DOHH2 (cell line): ENCODE data around the gene LRCH1.

ENCODE experiments used
- H3F3A ChIP-seq: fragments of 200-600 bp; sonication (generic), shearing (Covaris generic); 2 replicates; pipeline ENCODE4 v1.6.0; 2016; ENCODE audit warnings: antibody characterized with exemption, mild to moderate bottlenecking; ENCODE audit not compliant: control insufficient read depth, insufficient read depth
- H3K27ac ChIP-seq: fragments of 200-600 bp; sonication (generic); 2 replicates; pipeline ENCODE4 v1.5.1; 2014; ENCODE audit warnings: low read depth, mild to moderate bottlenecking, low read length, moderate library complexity
- H3K27me3 ChIP-seq: fragments of 200-600 bp; sonication (generic); 2 replicates; pipeline ENCODE4 v1.6.1; 2014; ENCODE audit warnings: mild to moderate bottlenecking, low read length, mixed read lengths; ENCODE audit not compliant: control insufficient read depth
- H3K36me3 ChIP-seq: fragments of 200-600 bp; sonication (generic); 2 replicates; pipeline ENCODE4 v1.6.1; 2014; ENCODE audit warnings: mild to moderate bottlenecking, low read length, moderate library complexity, mixed read lengths; ENCODE audit not compliant: control insufficient read depth
- H3K4me1 ChIP-seq: fragments of 200-600 bp; sonication (generic); 2 replicates; pipeline ENCODE4 v1.6.1; 2014; ENCODE audit warnings: mild to moderate bottlenecking, low read length, mixed read lengths; ENCODE audit not compliant: control insufficient read depth
- H3K4me2 ChIP-seq: fragments of 200-600 bp; sonication (generic); 2 replicates; pipeline ENCODE4 v1.6.0; 2014; ENCODE audit warnings: mild to moderate bottlenecking, low read length, moderate library complexity
- H3K4me3 ChIP-seq: fragments of 200-600 bp; sonication (generic); 2 replicates; pipeline ENCODE4 v1.5.1; 2014; ENCODE audit warnings: mild to moderate bottlenecking, low read length, mixed read lengths
- H3K79me2 ChIP-seq: fragments of 200-600 bp; sonication (generic); 2 replicates; pipeline ENCODE4 v1.6.1; 2014; ENCODE audit warnings: mild to moderate bottlenecking, low read length, mixed read lengths; ENCODE audit not compliant: control insufficient read depth
- H3K9me2 ChIP-seq: fragments of 200-600 bp; sonication (generic); replicated peaks from 2 replicates; pipeline ENCODE4 v1.6.1; 2014; ENCODE audit warnings: mild to moderate bottlenecking, low read length, mixed read lengths; ENCODE audit not compliant: control insufficient read depth
- H3K9me3 ChIP-seq: fragments of 200-600 bp; sonication (generic); 2 replicates; pipeline ENCODE4 v1.6.1; 2014; ENCODE audit warnings: antibody characterized with exemption, low read length, mixed read lengths; ENCODE audit not compliant: control insufficient read depth, insufficient read depth
- H4K20me1 ChIP-seq: fragments of 200-600 bp; sonication (generic); 2 replicates; pipeline ENCODE4 v1.6.0; 2014; ENCODE audit warnings: low read depth, mild to moderate bottlenecking, antibody characterized with exemption, low read length, moderate library complexity; ENCODE audit not compliant: control insufficient read depth, insufficient read depth
- EZH2phosphoT487 ChIP-seq: fragments of 200-600 bp; sonication (generic); IDR thresholded peaks from 2 replicates; pipeline ENCODE4 v1.6.1; 2017; ENCODE audit warnings: borderline replicate concordance, mild to moderate bottlenecking, antibody characterized with exemption, low read length, moderate library complexity, mixed read lengths
- TF ChIP-seq, protein P1 (sequence below): fragments of 200-600 bp; sonication (generic); IDR thresholded peaks from one replicate; pipeline ENCODE4 v1.5.1; 2014; ENCODE audit warnings: antibody characterized with exemption, mild to moderate bottlenecking, low read depth, low read length; ENCODE audit not compliant: poor library complexity, severe bottlenecking

The LRCH1 gene, protein sequence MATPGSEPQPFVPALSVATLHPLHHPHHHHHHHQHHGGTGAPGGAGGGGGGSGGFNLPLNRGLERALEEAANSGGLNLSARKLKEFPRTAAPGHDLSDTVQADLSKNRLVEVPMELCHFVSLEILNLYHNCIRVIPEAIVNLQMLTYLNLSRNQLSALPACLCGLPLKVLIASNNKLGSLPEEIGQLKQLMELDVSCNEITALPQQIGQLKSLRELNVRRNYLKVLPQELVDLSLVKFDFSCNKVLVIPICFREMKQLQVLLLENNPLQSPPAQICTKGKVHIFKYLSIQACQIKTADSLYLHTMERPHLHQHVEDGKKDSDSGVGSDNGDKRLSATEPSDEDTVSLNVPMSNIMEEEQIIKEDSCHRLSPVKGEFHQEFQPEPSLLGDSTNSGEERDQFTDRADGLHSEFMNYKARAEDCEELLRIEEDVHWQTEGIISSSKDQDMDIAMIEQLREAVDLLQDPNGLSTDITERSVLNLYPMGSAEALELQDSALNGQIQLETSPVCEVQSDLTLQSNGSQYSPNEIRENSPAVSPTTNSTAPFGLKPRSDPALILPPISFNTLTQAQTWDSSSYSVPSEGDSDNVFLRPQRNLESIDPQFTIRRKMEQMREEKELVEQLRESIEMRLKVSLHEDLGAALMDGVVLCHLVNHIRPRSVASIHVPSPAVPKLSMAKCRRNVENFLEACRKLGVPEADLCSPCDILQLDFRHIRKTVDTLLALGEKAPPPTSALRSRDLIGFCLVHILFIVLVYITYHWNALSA

DNA sequence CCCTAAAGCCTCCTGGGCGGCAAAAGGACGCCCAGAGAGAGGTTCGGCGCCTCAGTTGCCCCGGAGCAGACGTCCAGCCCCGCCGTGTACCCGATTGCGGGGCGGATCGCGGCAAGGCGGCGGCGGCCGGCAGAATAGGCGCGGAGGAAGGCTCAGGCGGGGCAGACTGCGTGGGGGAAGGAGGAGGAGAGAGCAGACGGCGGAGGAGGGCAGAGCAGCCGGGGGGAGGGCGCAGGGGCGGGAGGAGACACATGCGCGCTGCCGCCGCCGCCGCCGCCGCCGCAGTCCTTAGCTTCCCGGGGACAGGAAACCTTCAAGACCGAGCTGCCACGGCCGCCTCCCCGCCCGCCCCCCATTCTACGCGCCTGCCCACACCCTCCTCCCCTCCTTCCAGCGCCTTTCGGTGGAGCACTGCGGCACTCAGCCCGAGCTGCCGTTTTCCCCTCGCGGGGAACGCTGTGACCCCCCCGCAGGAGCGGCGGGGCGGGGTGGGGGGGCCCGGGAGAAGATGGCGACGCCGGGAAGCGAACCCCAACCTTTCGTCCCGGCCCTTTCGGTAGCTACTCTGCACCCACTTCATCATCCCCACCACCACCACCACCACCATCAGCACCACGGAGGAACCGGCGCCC lies at the start of gene LRCH1:
Gene LRCH1 (plus strand): TSS at position 282 of the 632 bp plus-strand sequence. CDS start 227 bp downstream, at position 509.
- H3K4me1 ChIP-seq = peaks cover 41% of the 10 kb centered on the region
- H3K79me2 ChIP-seq = peaks cover 55% of the 10 kb centered on the region
- peaks cover 3% of the 10 kb centered on the region; the same call in 1 of the 2 replicates for H3K27me3 ChIP-seq
- H3K36me3 ChIP-seq = peaks cover 11% of the 10 kb centered on the region
- H3K4me2 ChIP-seq = peak within 1 kb of the TSS; percentile 100
- peaks cover 13% of the 10 kb centered on the region for H3F3A ChIP-seq
- peaks cover 13% of the 10 kb centered on the region; the same call in 1 of the 2 replicates for H4K20me1 ChIP-seq
- no peaks in the 10 kb centered on the region for H3K9me3 ChIP-seq
- peak within 1 kb of the TSS; percentile 92 for H3K4me3 ChIP-seq
- H3K9me2 ChIP-seq = no peaks in the 10 kb centered on the region
- peak within 1 kb of the TSS; percentile 65 for H3K27ac ChIP-seq
- TF ChIP-seq, protein P1, sequence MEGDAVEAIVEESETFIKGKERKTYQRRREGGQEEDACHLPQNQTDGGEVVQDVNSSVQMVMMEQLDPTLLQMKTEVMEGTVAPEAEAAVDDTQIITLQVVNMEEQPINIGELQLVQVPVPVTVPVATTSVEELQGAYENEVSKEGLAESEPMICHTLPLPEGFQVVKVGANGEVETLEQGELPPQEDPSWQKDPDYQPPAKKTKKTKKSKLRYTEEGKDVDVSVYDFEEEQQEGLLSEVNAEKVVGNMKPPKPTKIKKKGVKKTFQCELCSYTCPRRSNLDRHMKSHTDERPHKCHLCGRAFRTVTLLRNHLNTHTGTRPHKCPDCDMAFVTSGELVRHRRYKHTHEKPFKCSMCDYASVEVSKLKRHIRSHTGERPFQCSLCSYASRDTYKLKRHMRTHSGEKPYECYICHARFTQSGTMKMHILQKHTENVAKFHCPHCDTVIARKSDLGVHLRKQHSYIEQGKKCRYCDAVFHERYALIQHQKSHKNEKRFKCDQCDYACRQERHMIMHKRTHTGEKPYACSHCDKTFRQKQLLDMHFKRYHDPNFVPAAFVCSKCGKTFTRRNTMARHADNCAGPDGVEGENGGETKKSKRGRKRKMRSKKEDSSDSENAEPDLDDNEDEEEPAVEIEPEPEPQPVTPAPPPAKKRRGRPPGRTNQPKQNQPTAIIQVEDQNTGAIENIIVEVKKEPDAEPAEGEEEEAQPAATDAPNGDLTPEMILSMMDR = no peak
- no peak for TF ChIP-seq EZH2phosphoT487

DNA sequence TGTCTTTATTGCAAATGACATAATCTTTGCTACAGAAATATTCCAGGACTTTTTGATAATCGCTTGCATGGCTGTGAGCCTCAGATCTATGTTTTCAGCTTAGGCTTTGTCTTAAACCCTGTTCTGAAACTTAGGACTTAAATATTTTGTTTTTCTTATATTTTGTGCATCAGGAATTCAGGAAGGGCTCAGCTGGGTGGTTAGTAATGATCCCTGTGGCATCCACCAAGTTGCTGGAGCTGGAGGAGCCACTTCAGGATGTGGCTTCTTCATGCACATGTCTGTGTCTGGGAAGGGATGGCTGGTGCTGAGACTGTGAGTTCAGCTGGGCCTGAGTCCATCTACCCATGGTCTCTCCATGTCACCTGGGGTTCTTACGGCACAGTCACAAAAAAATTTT lies 48.9 kb upstream of the LRCH1 start:
- peaks cover 3% of the 10 kb centered on the region; the same call in 1 of the 2 replicates for H3K27me3 ChIP-seq
- H3K4me1 ChIP-seq = no peaks in the 10 kb centered on the region

DNA sequence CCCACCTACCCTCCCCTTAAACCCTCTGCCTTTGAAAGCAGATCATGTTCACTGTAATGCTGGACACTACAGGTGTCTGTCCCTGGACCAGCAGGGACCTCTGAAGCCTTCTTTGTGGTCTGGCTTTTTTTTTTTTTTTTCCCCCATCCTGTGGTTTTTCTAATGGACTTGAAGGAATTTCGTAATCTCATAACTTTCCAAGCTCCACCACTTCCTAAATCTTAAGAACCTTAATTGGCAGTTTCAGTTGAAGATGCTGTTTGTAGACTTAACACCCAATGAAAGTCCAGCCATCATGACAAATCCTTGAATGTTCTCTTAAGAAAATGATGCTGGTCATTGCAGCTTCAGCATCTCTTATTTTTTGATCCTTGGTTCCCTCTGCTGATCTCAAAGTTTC lies 45.0 kb upstream of the LRCH1 start:
- Histone ChIP-seq H3K9me2 (no peaks in the 10 kb centered on the region), H3K4me1 (no peaks in the 10 kb centered on the region), H3K27ac (no peak overlapping the region), H4K20me1 (no peaks in the 10 kb centered on the region), H3K36me3 (no peaks in the 10 kb centered on the region), H3K4me3 (no peak overlapping the region), H3K79me2 (no peaks in the 10 kb centered on the region), H3F3A (no peaks in the 10 kb centered on the region), H3K27me3 (peaks cover 3% of the 10 kb centered on the region; the same call in 1 of the 2 replicates), H3K4me2 (no peak overlapping the region), H3K9me3 (no peaks in the 10 kb centered on the region)
- no peak for TF ChIP-seq EZH2phosphoT487
- TF ChIP-seq, protein P1 = no peak

More for the DNA sequence above, 48.9 kb upstream of the LRCH1 start:
- no peak for TF ChIP-seq EZH2phosphoT487
- TF ChIP-seq, protein P1 = no peak
- H3F3A ChIP-seq = no peaks in the 10 kb centered on the region
- no peaks in the 10 kb centered on the region for H3K79me2 ChIP-seq
- no peaks in the 10 kb centered on the region for H3K9me3 ChIP-seq
- H4K20me1 ChIP-seq = no peaks in the 10 kb centered on the region
- H3K36me3 ChIP-seq = no peaks in the 10 kb centered on the region
- H3K4me3 ChIP-seq = no peak overlapping the region
- H3K9me2 ChIP-seq = no peaks in the 10 kb centered on the region
- no peak overlapping the region for H3K27ac ChIP-seq
- no peak overlapping the region for H3K4me2 ChIP-seq
